Loucy (cell line): Measurements from ENCODE around the gene CPT1B.

Source experiments
- H2AFZ ChIP-seq: fragments of 200-600 bp; sonication (generic); 2 replicates; pipeline ENCODE4 v1.6.0; 2016; ENCODE audit warnings: antibody characterized with exemption, mild to moderate bottlenecking, low read length, moderate library complexity
- H3F3A ChIP-seq: fragments of 200-600 bp; 2 replicates; pipeline ENCODE4 v1.6.0; 2016; ENCODE audit warnings: antibody characterized with exemption, low read depth, mild to moderate bottlenecking
- H3K27me3 ChIP-seq: fragments of 200-600 bp; sonication (generic); 2 replicates; pipeline ENCODE4 v1.6.1; 2014; ENCODE audit warnings: low read length, mild to moderate bottlenecking; ENCODE audit not compliant: insufficient read depth, poor library complexity, severe bottlenecking
- H3K36me3 ChIP-seq: fragments of 200-600 bp; sonication (generic); 2 replicates; pipeline ENCODE4 v1.6.1; 2016; ENCODE audit warnings: low read length; ENCODE audit not compliant: insufficient read depth
- H3K4me1 ChIP-seq: fragments of 200-600 bp; sonication (generic); 2 replicates; pipeline ENCODE4 v1.5.1; 2014; ENCODE audit warnings: low read length, mild to moderate bottlenecking; ENCODE audit not compliant: insufficient read depth, poor library complexity, severe bottlenecking
- H3K4me2 ChIP-seq: fragments of 200-600 bp; sonication (generic); 2 replicates; pipeline ENCODE4 v1.6.0; 2014; ENCODE audit warnings: antibody characterized with exemption, low read length, low read depth, mild to moderate bottlenecking; ENCODE audit not compliant: poor library complexity, severe bottlenecking
- H3K4me3 ChIP-seq: fragments of 200-600 bp; sonication (generic); 2 replicates; pipeline ENCODE4 v1.5.1; 2014; ENCODE audit warnings: low read length, mild to moderate bottlenecking, mixed read lengths; ENCODE audit not compliant: poor library complexity, severe bottlenecking
- H3K79me2 ChIP-seq: fragments of 200-600 bp; sonication (generic); 2 replicates; pipeline ENCODE4 v1.6.1; 2014; ENCODE audit warnings: low read length; ENCODE audit not compliant: insufficient read depth
- H3K9ac ChIP-seq: fragments of 200-600 bp; sonication (generic); 2 replicates; pipeline ENCODE4 v1.6.0; 2014; ENCODE audit warnings: mild to moderate bottlenecking, low read depth, low read length, moderate library complexity; ENCODE audit not compliant: poor library complexity, severe bottlenecking
- H3K9me2 ChIP-seq: fragments of 200-600 bp; sonication (generic); replicated peaks from 2 replicates; pipeline ENCODE4 v1.6.1; 2016; ENCODE audit warnings: low read depth, low read length, mixed read lengths
- H3K9me3 ChIP-seq: fragments of 200-600 bp; sonication (generic); 2 replicates; pipeline ENCODE4 v1.6.1; 2014; ENCODE audit warnings: mild to moderate bottlenecking, antibody characterized with exemption, low read length, low read depth; ENCODE audit not compliant: insufficient read depth
- H4K20me1 ChIP-seq: fragments of 200-600 bp; sonication (generic); 2 replicates; pipeline ENCODE4 v1.6.0; 2014; ENCODE audit warnings: antibody characterized with exemption, low read length, mild to moderate bottlenecking; ENCODE audit not compliant: insufficient read depth, poor library complexity, severe bottlenecking
- CTCF ChIP-seq: fragments of 200-600 bp; sonication (generic); conservative IDR thresholded peaks from 2 replicates; pipeline ENCODE4 v1.5.1; 2014; ENCODE audit warnings: mild to moderate bottlenecking, antibody characterized with exemption, low read length
- EZH2phosphoT487 ChIP-seq: fragments of 200-600 bp; IDR thresholded peaks from 2 replicates; pipeline ENCODE4 v1.6.1; 2018; ENCODE audit warnings: antibody characterized with exemption, mild to moderate bottlenecking, moderate library complexity, borderline replicate concordance

Gene CPT1B

GRCh38 chr22:50547263-50547985 is 30.8 kb downstream of the CPT1B start:
- no peaks in the 10 kb centered on the region for H3K27me3 ChIP-seq

DNA sequence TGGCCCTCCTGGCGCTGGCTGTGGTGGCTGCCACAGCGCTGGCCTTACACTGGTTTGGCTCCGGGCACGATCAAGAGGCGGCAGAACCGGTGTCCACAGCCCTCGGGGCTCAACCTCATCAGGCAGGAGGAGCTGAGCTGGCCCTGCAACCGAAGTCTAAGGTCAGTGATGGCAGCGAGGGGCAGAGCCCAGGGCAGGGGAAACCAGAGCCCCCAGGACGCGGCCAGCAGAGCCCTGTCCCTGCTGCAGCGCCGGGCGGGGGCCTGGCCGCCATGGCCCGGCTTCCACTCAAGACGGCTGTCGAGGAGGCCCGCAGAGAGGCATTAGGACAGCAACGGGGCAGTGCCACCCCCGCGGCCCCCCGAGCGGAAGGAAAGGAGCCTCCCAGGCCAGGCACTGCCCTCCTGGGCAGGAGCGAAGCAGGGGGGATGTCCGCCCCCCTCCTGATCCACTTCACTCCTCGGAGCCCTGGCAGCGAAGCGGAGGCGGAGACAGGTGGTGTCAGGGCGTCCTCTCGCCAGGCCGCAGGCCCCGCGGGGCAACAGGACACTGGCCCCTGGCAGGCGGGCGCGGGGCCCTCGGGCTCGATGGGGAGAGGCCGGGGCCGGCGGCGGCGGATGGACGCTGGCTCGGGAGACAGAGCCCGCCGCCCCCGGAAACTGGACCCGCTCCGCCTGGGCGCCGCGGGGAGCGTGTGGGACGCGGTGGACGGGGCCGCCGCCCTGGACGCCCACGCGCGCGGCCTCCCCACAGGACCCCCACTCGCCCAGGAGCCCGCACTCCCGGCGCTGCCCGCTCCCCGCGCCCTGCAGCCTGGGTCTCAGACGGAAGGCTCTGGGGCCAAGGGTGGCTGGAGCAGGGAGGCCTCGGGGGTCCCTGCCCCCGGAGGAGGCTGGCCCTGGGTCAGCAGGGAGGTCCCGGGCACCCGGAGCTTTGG is 31.6 kb downstream of the CPT1B start:
- Histone ChIP-seq H3K9ac (peak overlapping the region; percentile 46), H3K79me2 (peaks cover 6% of the 10 kb centered on the region; the same call in 1 of the 2 replicates), H4K20me1 (no peaks in the 10 kb centered on the region), H2AFZ (no peak overlapping the region), H3F3A (no peaks in the 10 kb centered on the region), H3K36me3 (no peaks in the 10 kb centered on the region), H3K4me2 (peak overlapping the region; percentile 75), H3K9me2 (no peaks in the 10 kb centered on the region), H3K4me3 (no peak overlapping the region), H3K9me3 (no peaks in the 10 kb centered on the region), H3K27me3 (no peaks in the 10 kb centered on the region), H3K4me1 (peaks cover 31% of the 10 kb centered on the region)
- no peak for TF ChIP-seq EZH2phosphoT487

More at GRCh38 chr22:50547263-50547985, 30.8 kb downstream of the CPT1B start:
- no peaks in the 10 kb centered on the region for H3K9me3 ChIP-seq
- no peaks in the 10 kb centered on the region for H4K20me1 ChIP-seq
- TF ChIP-seq CTCF (no peak), EZH2phosphoT487 (no peak)
- no peak overlapping the region for H3K4me2 ChIP-seq
- no peaks in the 10 kb centered on the region for H3F3A ChIP-seq
- H3K4me1 ChIP-seq = peaks cover 31% of the 10 kb centered on the region
- no peaks in the 10 kb centered on the region for H3K36me3 ChIP-seq
- no peak overlapping the region for H3K9ac ChIP-seq
- H3K9me2 ChIP-seq = no peaks in the 10 kb centered on the region
- H3K79me2 ChIP-seq = peaks cover 6% of the 10 kb centered on the region; the same call in 1 of the 2 replicates
- no peak overlapping the region for H3K4me3 ChIP-seq
- no peak overlapping the region for H2AFZ ChIP-seq

DNA sequence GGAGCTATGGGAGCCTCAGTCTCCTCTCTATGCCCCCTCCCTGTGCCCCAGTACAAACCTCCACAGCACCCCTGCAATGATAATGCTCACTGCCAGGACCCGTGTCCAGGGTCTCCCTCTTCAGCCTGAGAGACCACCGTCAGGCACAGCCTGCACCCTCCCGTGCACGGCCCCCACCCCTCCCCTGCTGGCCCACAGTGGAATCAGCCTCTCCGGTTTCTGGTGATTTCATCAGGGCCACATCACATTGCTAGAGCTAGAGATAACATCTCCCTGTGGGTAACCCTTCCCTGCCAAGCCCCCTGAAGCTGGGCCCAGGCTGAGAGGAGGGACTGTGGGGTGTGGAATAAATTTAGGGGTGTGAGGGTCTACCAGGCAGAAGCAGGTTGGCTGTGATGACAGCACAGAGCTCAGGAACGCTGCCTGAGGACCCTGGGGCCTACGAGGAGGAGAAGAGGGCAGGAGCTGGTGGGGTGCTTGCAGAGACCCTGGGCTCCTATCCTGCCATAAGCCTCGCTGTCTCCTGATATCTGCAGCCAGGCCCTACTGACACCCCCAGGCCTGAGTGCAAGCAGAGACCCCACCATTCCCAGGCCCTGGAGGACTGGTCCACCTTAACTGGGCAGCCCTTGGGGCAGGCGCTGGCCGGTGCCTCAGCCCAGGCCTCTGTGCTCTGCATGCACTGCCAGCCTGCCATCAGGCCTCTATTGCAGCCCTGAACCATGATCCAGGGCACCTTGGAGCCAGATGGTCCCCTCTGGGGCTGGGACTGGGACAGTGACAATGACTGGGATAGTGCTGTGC is 32.5 kb downstream of the CPT1B start, which contains the start of gene KLHDC7B:
KLHDC7B (plus strand) TSS at position 378 of the 804 bp plus-strand sequence; CDS start at position 723, 345 bp downstream.
- Histone ChIP-seq H3K4me3 (peak within 1 kb of the TSS; percentile 49), H3K79me2 (peaks cover 6% of the 10 kb centered on the region; the same call in 1 of the 2 replicates), H3K9me3 (no peaks in the 10 kb centered on the region), H3K9me2 (no peaks in the 10 kb centered on the region), H3K4me2 (peak within 1 kb of the TSS; percentile 75), H2AFZ (no peak within 1 kb of the TSS), H3K4me1 (peaks cover 31% of the 10 kb centered on the region), H4K20me1 (no peaks in the 10 kb centered on the region), H3F3A (no peaks in the 10 kb centered on the region), H3K9ac (peak within 1 kb of the TSS; percentile 46), H3K36me3 (no peaks in the 10 kb centered on the region), H3K27me3 (no peaks in the 10 kb centered on the region)
- TF ChIP-seq CTCF (peak; percentile 47), EZH2phosphoT487 (no peak)
